GM18951 (cell line): ENCODE results near the gene NR6A1.

ENCODE experiments used
- POLR2A ChIP-seq: IDR thresholded peaks from 4 replicates; pipeline ENCODE4 v1.6.1; 2011; ENCODE audit warnings: mild to moderate bottlenecking; ENCODE audit not compliant: insufficient read length, insufficient read depth; ENCODE audit errors: extremely low read depth
- in situ Hi-C: fragments of 300-500 bp; cut with MboI; formaldehyde crosslinking; loops from one replicate; pipeline ENCODE4 v1.12.0; 2022; ENCODE audit warnings: low sequenced_read_pairs, mixed read lengths, inconsistent platforms; ENCODE audit not compliant: unreplicated experiment

The NR6A1 gene

GRCh38 chr9:124482431-124483031 lies 288.6 kb downstream of the NR6A1 start:
- no peak for TF ChIP-seq POLR2A
- in situ Hi-C loops: no loop called here

- no peak for TF ChIP-seq POLR2A
- in situ Hi-C loops: no loop called here
Observed at GRCh38 chr9:124481115-124481514, 290.0 kb downstream of the NR6A1 start.

- no peak for TF ChIP-seq POLR2A
Observed at GRCh38 chr9:124480621-124480981, 290.5 kb downstream of the NR6A1 start.

GRCh38 chr9:124479947-124480620 lies 291.0 kb downstream of the NR6A1 start:
- no peak for TF ChIP-seq POLR2A
- in situ Hi-C loops: no loop called here

More at GRCh38 chr9:124480621-124480981, 290.5 kb downstream of the NR6A1 start:
- in situ Hi-C loops: no loop called here

- no peak for TF ChIP-seq POLR2A
- in situ Hi-C loops: no loop called here
Observed at GRCh38 chr9:124479371-124479770, 291.7 kb downstream of the NR6A1 start.

GRCh38 chr9:124478354-124478753 lies 292.8 kb downstream of the NR6A1 start:
- TF ChIP-seq POLR2A: no peak
- in situ Hi-C loops: no loop called here

GRCh38 chr9:124477648-124478285 lies 293.3 kb downstream of the NR6A1 start:
- no peak for TF ChIP-seq POLR2A
- in situ Hi-C loops: no loop called here

GRCh38 chr9:124477211-124477647 lies 293.9 kb downstream of the NR6A1 start:
- in situ Hi-C loops: no loop called here
- TF ChIP-seq POLR2A: no peak

- TF ChIP-seq POLR2A: no peak
- in situ Hi-C loops: no loop called here
Observed at GRCh38 chr9:124475868-124476690, 295.0 kb downstream of the NR6A1 start.

GRCh38 chr9:124475158-124475867 lies 295.8 kb downstream of the NR6A1 start:
- TF ChIP-seq POLR2A: no peak
- in situ Hi-C loops: no loop called here

- no peak for TF ChIP-seq POLR2A
- in situ Hi-C loops: no loop called here
Observed at GRCh38 chr9:124474151-124474550, 297.0 kb downstream of the NR6A1 start.

- in situ Hi-C loops: no loop called here
- no peak for TF ChIP-seq POLR2A
Observed at GRCh38 chr9:124473310-124473709, 297.8 kb downstream of the NR6A1 start.

- in situ Hi-C loops: no loop called here
- no peak for TF ChIP-seq POLR2A
Observed at GRCh38 chr9:124472770-124473169, 298.3 kb downstream of the NR6A1 start.
